HCT116 (cell line): ENCODE measurements around the gene PXYLP1. TPM values are rescaled to one million over a fixed set of nuclear protein-coding genes. Genes with fewer than 3 reads are reported as not detected.

Experiments
- ATAC-seq: fragments of 200-7000 bp; cut with Tn5 transposase; 2 replicates; pipeline ENCODE4 v1.9.1; 2020; ENCODE audit warnings: mild to moderate bottlenecking, moderate library complexity
- BruUV-seq: library from RNA; stranded (reverse); fragments of 400-500 nt; replicated peaks from 2 replicates; lab custom pipeline; 2021; lab: Mats Ljungman, UMichigan
- CTCF ChIA-PET: fragments of 300-600 bp; sonication (Branson Sonifier 250); formaldehyde crosslinking; loops from one replicate; lab custom pipeline; 2021; ENCODE audit warnings: antibody characterized with exemption; lab: Charles Lee
- POLR2A ChIA-PET: fragments of 300-600, 350-600 bp; sonication (Branson Sonifier 250); formaldehyde crosslinking; loops from one replicate; lab custom pipeline; 2021; ENCODE audit warnings: antibody characterized with exemption; lab: Charles Lee
- RAD21 ChIA-PET, 2 experiments: fragments of 300-600 bp; sonication (Branson Sonifier 250); formaldehyde crosslinking; loops; one replicate each; lab custom pipeline; 2023; ENCODE audit warnings: low total read pairs in 2 of 2; ENCODE audit not compliant: uncharacterized antibody in 2 of 2, unreplicated experiment in 2 of 2, low non-redundant PET in 1 of 2; lab: Charles Lee
- DNase-seq: peaks from one replicate; pipeline ENCODE4 v3.0.0-alpha.2; 2010; ENCODE audit warnings: low read depth, low spot score
- H2AFZ ChIP-seq: fragments of 200-600 bp; shearing (Covaris generic), sonication (generic); 2 replicates; pipeline ENCODE4 v1.6.1; 2017; ENCODE audit warnings: low read depth, mixed run types, mixed read lengths, antibody characterized with exemption, low read length; ENCODE audit not compliant: poor library complexity, severe bottlenecking
- H3K27ac ChIP-seq: 2 replicates; pipeline ENCODE4 v1.5.1; 2012; ENCODE audit warnings: low read depth, low read length
- H3K27me3 ChIP-seq: fragments of 200-600 bp; sonication (generic); 2 replicates; pipeline ENCODE4 v1.6.1; 2016; ENCODE audit warnings: mixed run types, low read length, mixed read lengths; ENCODE audit not compliant: insufficient read depth
- H3K36me3 ChIP-seq, 2 experiments: fragments of 200-500 bp in 1 of 2; fragments of 200-600 bp in 1 of 2; sonication (Bioruptor generic) in 1 of 2; sonication (generic) in 1 of 2; 2 replicates each; pipeline versions ENCODE4 v1.5.1 to v1.6.1; 2014 to 2016; ENCODE audit warnings: low read length in 2 of 2, inconsistent platforms in 1 of 2, mixed read lengths in 1 of 2, mixed run types in 1 of 2; ENCODE audit not compliant: insufficient read depth in 2 of 2, control insufficient read depth in 1 of 2
- H3K4me1 ChIP-seq, 2 experiments: fragments of 200-600 bp in 1 of 2; sonication (generic) in 1 of 2; 2 replicates each; pipeline versions ENCODE4 v1.5.1 to v1.6.1; 2012 to 2017; ENCODE audit warnings: low read length in 2 of 2, inconsistent platforms in 1 of 2, mild to moderate bottlenecking in 1 of 2, mixed read lengths in 1 of 2, mixed run types in 1 of 2, moderate library complexity in 1 of 2; ENCODE audit not compliant: insufficient read depth in 2 of 2, control insufficient read depth in 1 of 2
- H3K4me2 ChIP-seq: fragments of 200-600 bp; sonication (generic); 2 replicates; pipeline ENCODE4 v1.6.1; 2017; ENCODE audit warnings: mixed run types, low read length, mixed read lengths
- H3K4me3 ChIP-seq, 2 experiments: fragments of 200-600 bp in 1 of 2; sonication (generic) in 1 of 2; replicated peaks in 1 of 2; 2 replicates each; pipeline ENCODE4 v1.5.1; 2011 to 2016; ENCODE audit warnings: low read length in 2 of 2, control low read depth in 1 of 2, low read depth in 1 of 2, mild to moderate bottlenecking in 1 of 2, mixed read lengths in 1 of 2, mixed run types in 1 of 2
- H3K79me2 ChIP-seq: fragments of 200-600 bp; sonication (generic); 2 replicates; pipeline ENCODE4 v1.6.1; 2017; ENCODE audit warnings: mild to moderate bottlenecking, mixed run types, low read length, moderate library complexity, mixed read lengths; ENCODE audit not compliant: insufficient read depth
- H3K9ac ChIP-seq: fragments of 200-600 bp; sonication (generic); 2 replicates; pipeline ENCODE4 v1.6.1; 2016; ENCODE audit warnings: low read length, mixed read lengths
- H3K9me2 ChIP-seq: fragments of 200-600 bp; sonication (generic), shearing (Covaris generic); 2 replicates; pipeline ENCODE4 v1.6.1; 2017; ENCODE audit warnings: mixed run types, mild to moderate bottlenecking, moderate library complexity; ENCODE audit not compliant: insufficient read depth
- H3K9me3 ChIP-seq, 2 experiments: fragments of 200-500 bp in 1 of 2; fragments of 200-600 bp in 1 of 2; sonication (Bioruptor generic) in 1 of 2; sonication (generic) in 1 of 2; 2 replicates each; pipeline ENCODE4 v1.6.1; 2014 to 2017; ENCODE audit warnings: low read length in 2 of 2, mixed read lengths in 2 of 2, inconsistent platforms in 1 of 2, low read depth in 1 of 2, mild to moderate bottlenecking in 1 of 2, mixed run types in 1 of 2, moderate library complexity in 1 of 2; ENCODE audit not compliant: control insufficient read depth in 1 of 2, insufficient read depth in 1 of 2
- H4K20me1 ChIP-seq: fragments of 200-600 bp; sonication (generic), shearing (Covaris generic); 2 replicates; pipeline ENCODE4 v1.6.1; 2017; ENCODE audit warnings: mixed run types, mild to moderate bottlenecking, moderate library complexity; ENCODE audit not compliant: insufficient read depth
- EZH2phosphoT487 ChIP-seq: fragments of 200-600 bp; IDR thresholded peaks from 2 replicates; pipeline ENCODE4 v1.6.1; 2018; ENCODE audit warnings: antibody characterized with exemption, borderline replicate concordance
- FOSL1 ChIP-seq: IDR thresholded peaks from 2 replicates; pipeline ENCODE4 v1.6.1; 2012; ENCODE audit warnings: low read depth
- JUND ChIP-seq: IDR thresholded peaks from 2 replicates; pipeline ENCODE4 v1.6.1; 2012
- ZNF274 ChIP-seq: fragments of 200-500 bp; sonication (Bioruptor generic); IDR thresholded peaks from 2 replicates; pipeline ENCODE4 v1.6.1; 2014; ENCODE audit warnings: mild to moderate bottlenecking, low read depth, low read length, inconsistent platforms
- intact Hi-C: fragments of 100-400 bp; cut with micrococcal nuclease; formaldehyde crosslinking; loops from 2 replicates; pipeline ENCODE4 v1.10.0; 2022
- total RNA-seq: library from RNA; stranded (reverse); gene quantifications from one replicate; pipeline ENCODE4 v1.2.1, GENCODE V29; 2021; ENCODE audit not compliant: unreplicated experiment
- TF ChIP-seq, protein P1 (sequence below), 3 experiments: fragments of 200-600 bp in 1 of 3; sonication (generic) in 1 of 3; IDR thresholded peaks in 2 of 3; conservative IDR thresholded peaks in 1 of 3; 2 replicates each; pipeline ENCODE4 v1.5.1; 2012 to 2017; ENCODE audit warnings: low read depth in 2 of 3, low read length in 2 of 3, antibody characterized with exemption in 1 of 3, borderline replicate concordance in 1 of 3, control low read depth in 1 of 3, mild to moderate bottlenecking in 1 of 3, mixed read lengths in 1 of 3, mixed run types in 1 of 3, moderate library complexity in 1 of 3; ENCODE audit not compliant: insufficient read depth in 1 of 3
- TF ChIP-seq, protein P2 (sequence below): IDR thresholded peaks from 2 replicates; pipeline ENCODE4 v1.6.1; 2012

The PXYLP1 gene
- total RNA-seq, 1 experiment from 2014 or later: 15.3 TPM

DNA sequence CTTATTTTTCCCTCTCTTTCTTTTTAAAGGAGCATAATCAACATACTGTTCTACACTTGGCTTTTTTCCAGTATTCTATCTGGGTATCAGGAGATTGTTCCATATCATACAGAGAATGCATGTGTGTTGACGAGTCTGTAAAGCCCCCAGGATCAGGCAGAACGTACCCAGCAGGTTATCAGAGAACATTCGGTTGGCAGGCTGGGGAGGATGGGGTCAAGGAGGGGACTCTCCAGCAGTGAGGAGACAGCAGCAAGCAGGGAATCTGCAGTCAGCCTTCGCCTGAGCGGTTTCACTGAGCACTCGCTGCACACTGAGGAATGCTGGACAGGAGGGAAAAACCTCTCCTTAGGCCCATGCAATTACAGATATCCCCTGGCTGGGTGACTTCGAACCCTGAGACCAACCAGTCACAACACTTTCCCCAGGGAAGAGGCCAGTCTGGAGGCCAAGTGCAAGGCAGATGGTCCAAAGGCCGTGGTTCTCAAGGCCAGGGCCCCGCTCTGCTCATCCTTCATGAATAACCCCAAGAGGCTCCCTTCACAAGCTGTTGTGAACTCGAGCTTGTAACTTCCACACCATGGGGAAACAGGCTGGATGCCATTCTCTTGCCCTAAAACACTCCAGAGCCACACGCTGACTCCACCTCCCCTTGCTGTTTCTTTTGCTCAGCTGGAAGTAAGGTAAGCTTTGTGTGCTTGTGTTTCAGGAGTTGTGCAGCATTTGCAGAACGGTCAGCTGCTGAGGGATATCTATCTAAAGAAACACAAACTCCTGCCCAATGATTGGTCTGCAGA, 60.1 kb downstream of the PXYLP1 start:
- H3K79me2 ChIP-seq: no peaks in the 10 kb centered on the region
- TF ChIP-seq EZH2phosphoT487: no peak
- TF ChIP-seq, protein P1, sequence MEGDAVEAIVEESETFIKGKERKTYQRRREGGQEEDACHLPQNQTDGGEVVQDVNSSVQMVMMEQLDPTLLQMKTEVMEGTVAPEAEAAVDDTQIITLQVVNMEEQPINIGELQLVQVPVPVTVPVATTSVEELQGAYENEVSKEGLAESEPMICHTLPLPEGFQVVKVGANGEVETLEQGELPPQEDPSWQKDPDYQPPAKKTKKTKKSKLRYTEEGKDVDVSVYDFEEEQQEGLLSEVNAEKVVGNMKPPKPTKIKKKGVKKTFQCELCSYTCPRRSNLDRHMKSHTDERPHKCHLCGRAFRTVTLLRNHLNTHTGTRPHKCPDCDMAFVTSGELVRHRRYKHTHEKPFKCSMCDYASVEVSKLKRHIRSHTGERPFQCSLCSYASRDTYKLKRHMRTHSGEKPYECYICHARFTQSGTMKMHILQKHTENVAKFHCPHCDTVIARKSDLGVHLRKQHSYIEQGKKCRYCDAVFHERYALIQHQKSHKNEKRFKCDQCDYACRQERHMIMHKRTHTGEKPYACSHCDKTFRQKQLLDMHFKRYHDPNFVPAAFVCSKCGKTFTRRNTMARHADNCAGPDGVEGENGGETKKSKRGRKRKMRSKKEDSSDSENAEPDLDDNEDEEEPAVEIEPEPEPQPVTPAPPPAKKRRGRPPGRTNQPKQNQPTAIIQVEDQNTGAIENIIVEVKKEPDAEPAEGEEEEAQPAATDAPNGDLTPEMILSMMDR (IDR thresholded peaks at IDR 0.05 in 2 of 3, conservative IDR thresholded peaks at IDR 0.05 in 1 of 3; ENCODE audit: borderline replicate concordance in 1 of 3, insufficient read depth in 1 of 3, low read depth in 2 of 3, low read length in 2 of 3): no peak
- TF ChIP-seq JUND: no peak
- TF ChIP-seq, protein P2, sequence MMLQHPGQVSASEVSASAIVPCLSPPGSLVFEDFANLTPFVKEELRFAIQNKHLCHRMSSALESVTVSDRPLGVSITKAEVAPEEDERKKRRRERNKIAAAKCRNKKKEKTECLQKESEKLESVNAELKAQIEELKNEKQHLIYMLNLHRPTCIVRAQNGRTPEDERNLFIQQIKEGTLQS: no peak
- no peak for TF ChIP-seq FOSL1
- TF ChIP-seq ZNF274: no peak
- TF ChIP-seq, all 23 proteins: peak for 0
- Histone ChIP-seq H3K4me1 (no peaks in the 10 kb centered on the region), H3K27ac (no peak overlapping the region), H2AFZ (no peak overlapping the region), H3K9ac (no peak overlapping the region), H4K20me1 (no peaks in the 10 kb centered on the region), H3K36me3 (no peaks in the 10 kb centered on the region; a peak in 1 of 4 replicates), H3K9me2 (no peaks in the 10 kb centered on the region), H3K4me2 (no peak overlapping the region), H3K9me3 (no peaks in the 10 kb centered on the region), H3K27me3 (no peaks in the 10 kb centered on the region), H3K4me3 (no peak overlapping the region)
- no peak for ATAC-seq
- CTCF ChIA-PET: no interaction called here
- DNase-seq: no peak
- no TSS peak for BruUV-seq
- intact Hi-C loops: no loop called here
- RAD21 ChIA-PET: no interaction called here
- POLR2A ChIA-PET: no interaction called here
